GM12878 (cell line): ENCODE results near the gene C1orf87. TPM values are rescaled to one million over a fixed set of nuclear protein-coding genes. Genes with fewer than 3 reads are reported as not detected.

Experiments
- ATAC-seq: fragments of 200-7000 bp; cut with Tn5 transposase; 3 replicates; pipeline ENCODE4 v1.9.1; 2020; ENCODE audit warnings: mild to moderate bottlenecking, moderate library complexity
- BruUV-seq: library from RNA; stranded (reverse); fragments of 400-500 nt; replicated peaks from 2 replicates; lab custom pipeline; 2021; lab: Mats Ljungman, UMichigan
- CTCF ChIA-PET: fragments of 300-600 bp; sonication (Branson Sonifier 250); formaldehyde crosslinking; extraction: SDS; loops from one replicate; lab custom pipeline; 2021; ENCODE audit warnings: inconsistent platforms; lab: Yijun Ruan, JAX
- POLR2A ChIA-PET: fragments of 350-600 bp; formaldehyde crosslinking; extraction: SDS; loops from one replicate; lab custom pipeline; 2021; ENCODE audit warnings: inconsistent platforms; lab: Charles Lee
- RAD21 ChIA-PET: fragments of 300-600 bp; sonication (Branson Sonifier 250); formaldehyde crosslinking; loops from one replicate; lab custom pipeline; 2023; ENCODE audit warnings: antibody characterized with exemption; ENCODE audit not compliant: unreplicated experiment; lab: Charles Lee
- SMC1A ChIA-PET: fragments of 300-600 bp; sonication (Branson Sonifier 250); formaldehyde crosslinking; loops from one replicate; lab custom pipeline; 2023; ENCODE audit not compliant: unreplicated experiment, uncharacterized antibody; lab: Charles Lee
- DNase-seq: peaks from one replicate; pipeline ENCODE4 v3.0.0-alpha.2; 2011; ENCODE audit warnings: low read depth, low spot score
- FAIRE-seq: peaks from 3 replicates; lab custom pipeline; 2011; peaks lifted over from hg19 to GRCh38; lab: Jason Lieb, UNC
- H2AFZ ChIP-seq: 2 replicates; pipeline ENCODE4 v1.6.0; 2011; ENCODE audit warnings: low read depth, low read length, control low read depth; ENCODE audit not compliant: control insufficient read depth
- H3K27ac ChIP-seq: 2 replicates; pipeline ENCODE4 v1.5.1; 2011; ENCODE audit warnings: control low read depth; ENCODE audit not compliant: control insufficient read depth, insufficient read depth
- H3K27me3 ChIP-seq, 2 experiments: replicated peaks in 1 of 2; 2 replicates each; pipeline versions ENCODE4 v1.6.0 to v1.6.1; 2011; ENCODE audit warnings: low read length in 1 of 2; ENCODE audit not compliant: control insufficient read depth in 2 of 2, insufficient read depth in 2 of 2
- H3K36me3 ChIP-seq, 2 experiments: 2 replicates each; pipeline ENCODE4 v1.5.1; 2011; ENCODE audit warnings: low read length in 1 of 2; ENCODE audit not compliant: control insufficient read depth in 2 of 2, insufficient read depth in 2 of 2
- H3K4me1 ChIP-seq: 2 replicates; pipeline ENCODE4 v1.6.1; 2011; ENCODE audit warnings: mild to moderate bottlenecking, low read length, moderate library complexity, mixed read lengths; ENCODE audit not compliant: control insufficient read depth, insufficient read depth
- H3K4me2 ChIP-seq: 2 replicates; pipeline ENCODE4 v1.6.0; 2011; ENCODE audit warnings: control low read depth; ENCODE audit not compliant: control insufficient read depth, insufficient read depth
- H3K4me3 ChIP-seq: fragments of 200-600 bp; sonication (generic); 2 replicates; pipeline ENCODE4 v1.5.1; 2016
- H3K79me2 ChIP-seq: 2 replicates; pipeline ENCODE4 v1.6.0; 2011; ENCODE audit warnings: low read length; ENCODE audit not compliant: control insufficient read depth, insufficient read depth
- H3K9ac ChIP-seq: 2 replicates; pipeline ENCODE4 v1.8.0; 2011; ENCODE audit warnings: low read length, control low read depth, mixed read lengths; ENCODE audit not compliant: control insufficient read depth, insufficient read depth
- H3K9me3 ChIP-seq: replicated peaks from 3 replicates; pipeline ENCODE4 v1.5.1; 2011; ENCODE audit warnings: mild to moderate bottlenecking, low read length; ENCODE audit not compliant: control insufficient read depth, insufficient read depth
- H4K20me1 ChIP-seq: 2 replicates; pipeline ENCODE4 v1.6.0; 2011; ENCODE audit not compliant: control insufficient read depth, insufficient read depth
- ATF3 ChIP-seq: IDR thresholded peaks from 2 replicates; pipeline ENCODE4 v1.6.1; 2011; ENCODE audit warnings: low read depth, mild to moderate bottlenecking, low read length, moderate library complexity, borderline replicate concordance; ENCODE audit errors: extremely low read depth
- BMI1 ChIP-seq: fragments of 450-650 bp; IDR thresholded peaks from 2 replicates; pipeline ENCODE4 v1.6.1; 2016; ENCODE audit warnings: mild to moderate bottlenecking, moderate library complexity, borderline replicate concordance
- BRCA1 ChIP-seq: IDR thresholded peaks from 2 replicates; pipeline ENCODE4 v1.6.1; 2011; ENCODE audit warnings: low read depth, low read length, improper control_type of control experiment
- CHD4 ChIP-seq: fragments of 200-600 bp; sonication (generic); IDR thresholded peaks from 2 replicates; pipeline ENCODE4 v1.6.1; 2016; ENCODE audit warnings: mild to moderate bottlenecking
- ESRRA ChIP-seq: IDR thresholded peaks from 2 replicates; pipeline ENCODE4 v1.6.1; 2012; ENCODE audit warnings: mild to moderate bottlenecking, low read length, improper control_type of control experiment
- HDAC6 ChIP-seq: fragments of 200-600 bp; sonication (generic); IDR thresholded peaks from one replicate; pipeline ENCODE4 v1.8.0; 2017; ENCODE audit warnings: antibody characterized with exemption; ENCODE audit not compliant: unreplicated experiment
- IRF4 ChIP-seq: IDR thresholded peaks from 2 replicates; pipeline ENCODE4 v1.6.1; 2011; ENCODE audit warnings: low read depth, low read length
- MEF2A ChIP-seq: IDR thresholded peaks from 2 replicates; pipeline ENCODE4 v1.6.1; 2011; ENCODE audit warnings: low read depth, mild to moderate bottlenecking, low read length, moderate library complexity; ENCODE audit not compliant: insufficient read depth
- MLLT1 ChIP-seq: fragments of 450-650 bp; IDR thresholded peaks from 2 replicates; pipeline ENCODE4 v1.6.1; 2016; ENCODE audit warnings: mild to moderate bottlenecking
- PML ChIP-seq: IDR thresholded peaks from 2 replicates; pipeline ENCODE4 v1.6.1; 2012; ENCODE audit warnings: low read length, inconsistent platforms
- SMAD1 ChIP-seq: fragments of 450-650 bp; IDR thresholded peaks from 2 replicates; pipeline ENCODE4 v1.6.1; 2018; ENCODE audit warnings: mild to moderate bottlenecking, low read depth; ENCODE audit not compliant: partially characterized antibody
- WGBS: methylation state at CpG from one replicate; pipeline ENCODE4 v1.1.6; 2016; ENCODE audit warnings: low lambda C conversion rate; ENCODE audit not compliant: insufficient replicate concordance, insufficient coverage; ENCODE audit errors: missing lambda C conversion rate; 5-methylcytosine and 5-hydroxymethylcytosine counted together
- in situ Hi-C: fragments of 300-500 bp; cut with MboI; formaldehyde crosslinking; loops from 9 replicates; pipeline ENCODE4 v1.14.3; 2018; ENCODE audit warnings: mixed read lengths
- intact Hi-C: fragments of 100-400 bp; cut with micrococcal nuclease; formaldehyde crosslinking; loops from one replicate; pipeline ENCODE4 v1.14.2; 2022; ENCODE audit not compliant: unreplicated experiment
- polyA plus RNA-seq, 11 experiments: library from polyadenylated mRNA; depleted of rRNA in 4 of 11; unstranded in 6 of 11; stranded (reverse) in 5 of 11; fragments of >200 nt; fragmentation: Nextera tagmentation in 4 of 11; fragmentation: Illumina TruSeq in 1 of 11; extraction: Ambion mirVana in 4 of 11; extraction: Trizol in 1 of 11; gene quantifications; 1 replicate in 1 of 11; 2 replicates in 10 of 11; pipeline versions ENCODE4 v1.2.1 to v1.2.3, GENCODE V29; 2011 to 2016; ENCODE audit warnings: inconsistent platforms in 2 of 11, missing spikeins in 2 of 11, low read depth in 1 of 11
- total RNA-seq, 4 experiments: library from RNA; depleted of rRNA in 3 of 4; stranded (reverse); fragments of >200 nt in 3 of 4; fragmentation: Illumina TruSeq in 1 of 4; extraction: Trizol in 1 of 4; gene quantifications; 2 replicates each; pipeline versions ENCODE4 v1.2.1 to v1.2.3, GENCODE V29; 2013 to 2021

C1orf87 gene
- total and polyA plus RNA-seq, 10 of the 15 experiments (the other 5 are each of a cell fraction or from before 2014, with no cell fraction given) = not detected

- H4K20me1 ChIP-seq = no peaks in the 10 kb centered on the region
- H3K4me3 ChIP-seq = no peak overlapping the region
- no peak overlapping the region for H3K4me2 ChIP-seq
- no peak for ATAC-seq
- TF ChIP-seq IRF4 (no peak), SMAD1 (no peak), MLLT1 (no peak), HDAC6 (no peak), ATF3 (no peak), BMI1 (no peak), ESRRA (no peak), CHD4 (no peak), BRCA1 (no peak), MEF2A (no peak), PML (no peak)
- POLR2A ChIA-PET = no interaction called here
- no peak overlapping the region for H3K9ac ChIP-seq
- RAD21 ChIA-PET = no interaction called here
- intact Hi-C loops = no loop called here
- no TSS peak for BruUV-seq
- H3K79me2 ChIP-seq = no peaks in the 10 kb centered on the region
- H3K4me1 ChIP-seq = no peaks in the 10 kb centered on the region
- in situ Hi-C loops = no loop called here
- no peak overlapping the region for H2AFZ ChIP-seq
- H3K27ac ChIP-seq = no peak overlapping the region
- 0% methylated on average over 3 of the region's 3 CpGs for WGBS
- H3K9me3 ChIP-seq = no peaks in the 10 kb centered on the region
- no peaks in the 10 kb centered on the region; a peak in 1 of 4 replicates for H3K27me3 ChIP-seq
- no peak for DNase-seq
- CTCF ChIA-PET = no interaction called here
- SMC1A ChIA-PET = no interaction called here
- H3K36me3 ChIP-seq = no peaks in the 10 kb centered on the region
- no peak for FAIRE-seq
Measured at GRCh38 chr1:60031146-60031545, 42.4 kb downstream of the C1orf87 start.
